Activated CD4-positive, alpha-beta T cell treated with anti-CD3 and anti-CD28 coated beads for 48 hours (primary cell): ENCODE data around the gene RRP8.

Experiments
- DNase-seq: peaks from one replicate; pipeline ENCODE4 v3.0.0-alpha.2; 2020

RRP8 gene

DNA sequence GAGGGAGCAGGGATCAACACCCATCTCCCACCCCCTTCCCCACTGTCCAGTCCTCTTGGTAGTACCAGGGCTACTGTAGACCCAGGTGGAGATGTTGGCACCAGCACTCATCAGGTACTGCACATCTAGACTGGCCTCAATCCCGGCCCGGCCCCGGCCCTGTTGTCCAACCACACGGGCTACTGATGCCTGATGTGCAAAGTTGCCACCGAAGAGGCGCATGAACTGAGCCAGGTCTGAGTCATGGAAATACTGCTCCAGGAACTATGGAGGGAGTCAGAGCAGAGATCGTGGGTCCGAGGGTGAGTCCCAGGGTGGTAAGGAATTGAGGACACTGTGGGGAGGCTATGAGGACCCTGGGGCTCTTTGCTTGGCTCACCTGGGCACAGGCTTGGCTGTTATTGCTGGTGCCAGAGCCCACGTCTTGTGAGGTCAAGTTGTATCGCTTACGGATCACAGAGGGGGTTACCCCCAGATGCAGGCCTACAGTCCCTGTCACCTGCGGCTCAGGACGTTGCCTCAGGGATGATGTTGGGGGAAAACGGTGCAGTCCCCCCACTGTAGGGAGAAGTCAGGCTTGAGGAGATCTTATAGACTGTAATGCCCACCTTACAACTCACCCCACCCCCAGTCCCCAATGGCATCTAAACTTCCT, 13.3 kb upstream of the RRP8 start:
- no peak for DNase-seq

DNA sequence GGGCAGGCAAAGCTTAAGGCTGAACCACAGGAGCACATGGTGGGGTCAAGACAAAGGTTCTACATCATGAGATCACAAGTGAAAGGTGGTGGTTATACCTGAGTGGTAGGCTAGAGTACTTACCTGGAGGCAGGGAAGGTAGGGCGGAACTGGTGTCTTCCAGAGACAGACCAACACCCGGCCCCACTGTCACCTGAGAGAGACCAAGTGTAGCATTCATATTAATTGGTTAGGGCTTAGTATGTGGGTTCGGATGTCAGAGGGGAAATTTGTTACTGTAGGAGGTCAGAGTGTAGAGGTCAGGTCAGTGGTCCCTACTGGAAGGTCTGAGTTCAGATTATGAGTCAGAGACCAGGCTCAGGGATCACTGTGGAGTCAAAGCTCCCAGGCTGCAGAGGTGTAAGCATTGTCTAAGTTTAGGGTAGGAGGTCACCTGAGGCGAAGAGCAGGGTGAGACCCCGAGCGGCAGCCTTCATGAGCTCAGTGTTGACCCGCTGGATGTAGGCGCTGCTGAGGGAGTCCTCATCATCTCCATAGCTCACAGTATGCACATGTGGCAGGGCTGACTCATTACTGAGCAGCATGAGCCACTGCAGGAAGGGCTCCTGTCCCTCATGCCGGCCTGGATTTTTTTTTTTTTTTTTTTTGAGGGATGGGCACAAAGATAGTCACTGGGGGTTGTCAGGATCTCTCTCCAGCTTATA, 12.6 kb upstream of the RRP8 start:
- no peak for DNase-seq

- no peak for DNase-seq
Observed at GRCh38 chr11:6615046-6615445, 11.6 kb upstream of the RRP8 start.

GRCh38 chr11:6614446-6614845, 11.0 kb upstream of the RRP8 start:
- DNase-seq = no peak

DNA sequence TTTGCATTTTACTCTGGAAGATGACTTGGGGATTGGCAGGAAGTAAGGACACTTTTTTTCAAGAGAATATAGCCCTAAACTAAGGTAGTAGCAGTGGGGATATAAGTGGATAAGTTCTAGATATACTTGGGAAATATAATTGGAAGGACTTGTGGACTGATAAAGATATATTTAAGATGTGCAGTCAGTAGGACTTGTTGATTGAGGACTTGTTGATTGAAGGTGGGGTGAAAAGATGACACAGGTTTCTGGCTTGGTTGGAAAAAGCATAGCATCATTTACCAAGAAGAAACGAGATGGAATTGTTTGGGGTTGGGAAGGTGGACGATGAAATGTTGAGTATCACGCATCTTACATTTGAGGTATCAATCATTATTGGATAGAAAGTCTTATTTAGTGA, 10.1 kb upstream of the RRP8 start:
- DNase-seq = no peak

GRCh38 chr11:6612213-6613041, 9.0 kb upstream of the RRP8 start, which contains the start of gene TAF10:
Gene TAF10, minus strand, starts transcription at chr11:6612216. Its CDS starts 27 bp downstream, at chr11:6612189.
- peak; percentile 97 for DNase-seq

DNA sequence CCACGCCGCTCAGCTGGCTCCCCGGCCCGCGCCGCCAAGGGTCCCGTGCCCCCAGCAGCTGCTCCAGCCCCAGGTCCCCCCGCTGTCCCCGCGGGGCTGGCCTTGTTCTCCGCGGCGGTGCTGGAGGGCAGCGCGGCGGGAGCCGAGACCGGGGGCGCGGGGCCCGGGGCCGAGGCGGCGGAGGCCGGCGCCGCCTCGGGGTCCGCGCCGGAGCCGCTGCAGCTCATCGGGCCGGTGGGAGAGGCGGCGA, 8.5 kb upstream of the RRP8 start:
- no peak for DNase-seq

- peak; percentile 34 for DNase-seq
Observed at GRCh38 chr11:6611092-6611962, 7.9 kb upstream of the RRP8 start.

DNA sequence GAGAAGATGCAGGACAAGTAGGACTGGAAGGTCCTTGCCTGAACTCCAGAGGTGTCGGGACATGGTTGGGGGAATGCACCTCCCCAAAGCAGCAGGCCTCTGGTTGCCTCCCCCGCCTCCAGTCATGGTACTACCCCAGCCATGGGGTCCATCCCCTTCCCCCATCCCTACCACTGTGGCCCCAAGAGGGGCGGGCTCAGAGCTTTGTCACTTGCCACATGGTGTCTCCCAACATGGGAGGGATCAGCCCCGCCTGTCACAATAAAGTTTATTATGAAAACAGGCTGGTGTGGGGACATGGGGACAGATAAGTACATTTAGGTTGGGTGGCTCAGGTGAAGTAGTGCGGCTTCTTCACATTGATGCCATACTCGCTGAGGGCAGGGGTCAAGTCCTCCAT, 7.2 kb upstream of the RRP8 start:
- DNase-seq = no peak

DNA sequence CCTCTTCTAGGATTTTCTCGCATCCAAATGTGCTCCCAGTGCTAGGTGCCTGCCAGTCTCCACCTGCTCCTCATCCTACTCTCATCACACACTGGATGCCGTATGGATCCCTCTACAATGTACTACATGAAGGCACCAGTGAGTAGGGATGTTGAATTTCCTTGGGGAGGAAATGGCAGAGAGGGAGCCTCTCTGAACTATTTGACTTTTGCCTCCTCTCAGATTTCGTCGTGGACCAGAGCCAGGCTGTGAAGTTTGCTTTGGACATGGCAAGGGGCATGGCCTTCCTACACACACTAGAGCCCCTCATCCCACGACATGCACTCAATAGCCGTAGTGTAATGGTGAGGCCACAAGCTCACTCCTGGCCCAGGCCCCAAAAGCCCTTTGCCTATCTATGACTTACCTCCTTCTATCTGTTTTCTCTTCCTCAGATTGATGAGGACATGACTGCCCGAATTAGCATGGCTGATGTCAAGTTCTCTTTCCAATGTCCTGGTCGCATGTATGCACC, 6.1 kb upstream of the RRP8 start:
- no peak for DNase-seq

DNA sequence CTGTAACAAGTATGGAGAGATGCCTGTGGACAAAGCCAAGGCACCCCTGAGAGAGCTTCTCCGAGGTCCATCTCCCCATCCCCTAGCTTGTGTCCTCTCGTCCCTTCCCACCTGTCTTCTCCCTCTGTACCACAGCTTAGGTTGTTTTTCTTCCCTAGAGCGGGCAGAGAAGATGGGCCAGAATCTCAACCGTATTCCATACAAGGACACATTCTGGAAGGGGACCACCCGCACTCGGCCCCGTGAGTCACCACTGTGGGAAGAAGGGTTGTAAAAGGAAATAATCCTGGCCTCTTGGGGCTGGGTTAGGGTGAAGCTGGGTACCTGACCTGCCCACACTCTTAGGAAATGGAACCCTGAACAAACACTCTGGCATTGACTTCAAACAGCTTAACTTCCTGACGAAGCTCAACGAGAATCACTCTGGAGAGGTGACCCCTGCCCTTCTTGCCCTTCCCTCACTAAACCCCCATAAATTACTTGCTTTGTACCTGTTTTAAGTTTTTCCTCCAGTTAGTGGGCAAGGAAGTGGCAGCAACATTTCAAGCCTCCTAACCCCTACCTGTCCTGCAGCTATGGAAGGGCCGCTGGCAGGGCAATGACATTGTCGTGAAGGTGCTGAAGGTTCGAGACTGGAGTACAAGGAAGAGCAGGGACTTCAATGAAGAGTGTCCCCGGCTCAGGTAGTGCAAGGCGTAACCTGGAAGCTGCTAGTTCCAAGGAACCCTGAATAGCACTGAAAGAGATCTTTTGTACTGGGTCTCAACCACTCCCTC, 5.5 kb upstream of the RRP8 start:
- DNase-seq = no peak

GRCh38 chr11:6608011-6608410, 4.6 kb upstream of the RRP8 start:
- no peak for DNase-seq

DNA sequence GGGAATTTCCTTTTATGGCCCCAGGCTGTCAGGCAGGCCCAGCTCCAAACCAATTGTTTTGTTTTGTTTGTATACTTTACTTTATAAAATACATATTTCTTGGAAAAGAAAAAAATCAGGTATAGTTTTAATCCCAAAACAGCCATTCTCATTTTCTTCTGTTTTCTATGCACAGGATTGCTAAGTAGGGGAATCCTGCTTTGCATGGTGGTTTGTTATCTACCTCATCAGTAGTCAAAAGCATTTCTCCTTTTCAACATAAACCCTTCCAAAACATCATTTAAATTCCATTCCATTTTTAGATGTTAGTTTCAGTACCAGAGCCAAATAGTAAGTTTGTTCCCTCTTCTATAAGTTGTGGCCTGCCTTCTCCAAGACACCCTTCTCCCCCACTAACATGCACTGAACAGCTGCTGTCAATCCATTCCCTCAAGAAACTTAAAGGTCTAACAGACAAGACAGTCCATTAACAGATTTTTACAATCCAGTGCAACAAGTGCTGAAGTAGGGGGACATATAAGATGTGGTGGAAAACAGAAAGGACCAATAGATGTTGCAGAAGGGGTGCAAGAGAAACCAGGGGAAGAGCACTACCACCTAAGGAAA, 3.9 kb upstream of the RRP8 start:
- no peak for DNase-seq

- DNase-seq = peak; percentile 72
Observed at GRCh38 chr11:6606471-6607189, 3.2 kb upstream of the RRP8 start.

- DNase-seq = no peak
Observed at GRCh38 chr11:6604790-6605189, 1.4 kb upstream of the RRP8 start.

GRCh38 chr11:6604081-6604626, 738 bp upstream of the RRP8 start:
- peak; percentile 57 for DNase-seq

GRCh38 chr11:6602096-6602940, 1.1 kb downstream of the RRP8 start:
- DNase-seq = no peak

DNA sequence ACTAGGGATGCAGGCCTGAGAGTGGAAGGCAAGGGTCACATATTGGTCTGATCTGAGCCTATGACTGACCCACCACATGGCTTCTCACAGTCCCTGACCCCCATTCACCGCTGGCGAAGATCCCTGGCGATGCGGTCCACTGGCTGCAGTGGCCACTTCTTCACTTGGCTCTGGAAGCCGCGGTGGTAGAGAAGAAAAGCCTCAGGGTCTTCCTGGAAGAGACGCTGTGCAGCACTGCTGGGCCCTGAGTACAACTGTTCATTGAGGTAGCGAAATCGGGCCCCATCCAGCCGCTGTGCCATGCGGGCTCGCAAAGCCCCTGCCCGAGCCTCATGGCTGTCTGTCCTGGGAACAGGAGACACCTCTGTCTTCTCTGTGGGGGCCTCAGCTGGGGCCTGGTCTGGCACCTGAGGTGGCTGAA, 2.4 kb downstream of the RRP8 start:
- DNase-seq = no peak

GRCh38 chr11:6599881-6600390, 3.5 kb downstream of the RRP8 start:
- no peak for DNase-seq
